RWPE1 (cell line): ENCODE data around the gene TOE1.

ENCODE experiments used
- CTCF ChIA-PET: fragments of 350-600 bp; sonication (Branson Sonifier 250); formaldehyde crosslinking; extraction: SDS; loops from one replicate; lab custom pipeline; 2021; lab: Yijun Ruan, JAX
- POLR2A ChIA-PET: fragments of 400-600 bp; formaldehyde crosslinking; extraction: SDS; loops from one replicate; lab custom pipeline; 2020; ENCODE audit warnings: antibody characterized with exemption; ENCODE audit not compliant: low non-redundant PET; lab: Yijun Ruan, JAX
- DNase-seq: peaks from one replicate; pipeline ENCODE4 v3.0.0; 2012; ENCODE audit warnings: low spot score
- H3K27ac ChIP-seq: fragments of 450-650 bp; 2 replicates; pipeline ENCODE4 v1.5.1; 2017
- CTCF ChIP-seq: fragments of 450-650 bp; conservative IDR thresholded peaks from 2 replicates; pipeline ENCODE4 v1.5.1; 2017; ENCODE audit warnings: low read depth, mild to moderate bottlenecking

TOE1 gene

GRCh38 chr1:45340816-45341466, 971 bp downstream of the TOE1 start:
- DNase-seq: no peak
- POLR2A ChIA-PET: interaction anchor here (0.5 to 2.1 kb wide), 8 partner anchors 7 to 330 kb away, joined by 3 to 6 read pairs (median 4); partner anchors contain the start of genes HECTD3 and PRDX1
- CTCF ChIA-PET: interaction anchor here (0.5 to 1.6 kb wide), 2 partner anchors 124 to 152 kb away, joined by 5 to 17 read pairs; no protein-coding TSS in a partner anchor
- H3K27ac ChIP-seq: peak overlapping the region; percentile 96
- TF ChIP-seq CTCF: no peak

DNA sequence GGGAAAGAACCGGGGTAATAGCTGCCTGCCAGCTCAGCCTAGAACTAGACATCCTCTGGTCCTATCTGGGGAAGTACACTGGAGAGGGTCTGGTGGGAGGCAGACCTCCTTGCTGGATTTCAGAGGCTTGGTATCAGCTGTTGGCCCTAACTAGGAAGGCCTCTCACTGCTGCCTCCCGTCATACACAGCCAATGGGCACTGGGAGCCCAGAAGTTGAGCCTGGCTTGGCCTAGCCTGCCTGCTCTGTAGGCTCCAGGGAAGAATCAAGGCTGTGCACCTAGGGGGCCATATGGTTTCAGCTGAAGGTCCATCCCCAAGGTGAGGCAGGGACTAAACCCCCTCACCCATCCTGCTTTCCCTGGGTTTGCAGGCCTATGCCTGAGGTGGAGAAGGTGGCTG, 4.5 kb downstream of the TOE1 start:
- TF ChIP-seq CTCF: no peak
- H3K27ac ChIP-seq: peak overlapping the region; percentile 15
- ChIA-PET POLR2A (interaction anchor here (0.5 to 1.4 kb wide), 2 partner anchors 41 to 176 kb away, joined by 4 read pairs; no protein-coding TSS in a partner anchor), CTCF (interaction anchor here (0.6 kb wide), 1 partner anchor 46 kb away, joined by 3 read pairs; no protein-coding TSS in a partner anchor)
- DNase-seq: no peak

DNA sequence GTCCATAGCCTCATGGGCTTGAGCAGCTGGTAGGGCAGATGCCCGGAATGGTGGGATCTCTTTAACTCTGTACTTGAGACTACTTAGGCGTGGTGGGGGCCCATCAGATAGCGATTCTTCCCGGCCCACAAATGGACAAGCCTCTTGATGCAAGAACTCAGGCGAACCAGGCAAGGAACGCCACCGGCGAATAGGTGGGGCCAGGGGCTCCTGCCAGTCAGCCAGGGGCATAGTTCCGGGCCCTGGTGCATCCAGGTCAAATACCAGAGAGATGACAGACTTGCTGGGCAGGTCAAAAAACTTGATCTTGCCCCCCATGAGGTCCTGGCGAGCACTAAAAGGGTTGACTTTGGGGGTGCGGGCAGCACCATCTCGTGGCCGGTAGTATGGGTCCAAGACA, 5.0 kb downstream of the TOE1 start:
- no peak for DNase-seq
- ChIA-PET CTCF (interaction anchor here (1.0 kb wide), 1 partner anchor 148 kb away, joined by 3 read pairs; no protein-coding TSS in a partner anchor), POLR2A (interaction anchor here (1.4 kb wide), 1 partner anchor 41 kb away, joined by 4 read pairs; no protein-coding TSS in a partner anchor)
- no peak for TF ChIP-seq CTCF
- peak overlapping the region; percentile 15 for H3K27ac ChIP-seq

DNA sequence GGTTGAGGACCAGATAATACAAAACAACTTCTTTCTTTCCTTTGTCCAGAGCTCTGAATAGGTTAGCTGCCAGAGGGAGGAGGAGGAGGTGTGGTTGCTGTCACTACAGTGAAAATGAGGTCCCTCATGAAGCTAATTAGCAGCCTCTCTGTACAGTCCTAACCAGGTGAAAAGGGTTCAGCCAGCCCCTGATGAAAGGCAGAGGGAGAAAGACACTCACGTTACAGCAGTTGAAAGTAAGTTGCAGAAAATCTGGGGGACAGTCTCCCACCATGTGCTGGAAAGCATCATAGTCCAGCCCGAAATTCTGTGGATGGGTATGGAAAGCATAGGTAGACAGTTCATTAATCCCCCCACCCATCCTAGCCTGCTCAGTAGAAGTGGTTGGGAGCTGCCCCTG, 6.5 kb downstream of the TOE1 start:
- no peak for TF ChIP-seq CTCF
- DNase-seq: no peak
- CTCF ChIA-PET: interaction anchor here (1.3 kb wide), 1 partner anchor 147 kb away, joined by 3 read pairs; no protein-coding TSS in a partner anchor
- peak overlapping the region; percentile 88 for H3K27ac ChIP-seq
- POLR2A ChIA-PET: interaction anchor here (1.1 kb wide), 1 partner anchor 20 kb away, joined by 3 read pairs; the partner anchor contains the start of gene HPDL

GRCh38 chr1:45348020-45348419, 8.1 kb downstream of the TOE1 start:
- POLR2A ChIA-PET: interaction anchor here (1.0 kb wide), 1 partner anchor 8 kb away, joined by 3 read pairs; the partner anchor contains the start of gene MUTYH
- CTCF ChIA-PET: interaction anchor here (0.7 to 2.4 kb wide), 3 partner anchors 11 to 663 kb away, joined by 3 to 12 read pairs (median 3); no protein-coding TSS in a partner anchor
- peak; percentile 64 for DNase-seq
- H3K27ac ChIP-seq: peak overlapping the region; percentile 88
- no peak for TF ChIP-seq CTCF

DNA sequence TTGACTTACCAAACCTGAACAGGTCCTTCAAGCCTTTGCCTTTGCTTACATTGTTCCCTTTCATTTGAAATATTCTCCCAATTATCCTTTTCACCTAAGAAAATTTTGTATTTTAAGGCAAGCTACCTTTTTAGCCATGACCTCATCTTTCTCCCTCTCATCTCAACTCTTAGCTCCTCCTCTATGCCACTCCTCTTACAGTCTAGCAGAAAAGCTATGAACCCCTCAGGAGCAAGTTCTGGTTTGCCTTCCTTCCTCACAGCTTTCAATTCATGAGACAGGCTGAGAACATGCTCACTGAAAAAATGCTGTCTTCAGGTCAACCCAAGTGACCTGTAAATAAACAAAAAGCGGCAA, 8.6 kb downstream of the TOE1 start:
- no peak for DNase-seq
- POLR2A ChIA-PET: interaction anchor here (1.0 to 1.1 kb wide), 2 partner anchors 8 to 45 kb away, joined by 3 to 4 read pairs; partner anchors contain the start of gene MUTYH
- CTCF ChIA-PET: interaction anchor here (0.7 to 2.4 kb wide), 4 partner anchors 9 to 664 kb away, joined by 3 to 12 read pairs (median 3); no protein-coding TSS in a partner anchor
- TF ChIP-seq CTCF: no peak
- peak overlapping the region; percentile 88 for H3K27ac ChIP-seq
